SU-DHL-6 (cell line): ENCODE measurements around the gene TMCO4.

Experiments used
- CTCF ChIP-seq: fragments of 200-600 bp; sonication (generic); IDR thresholded peaks from one replicate; pipeline ENCODE4 v1.5.1; 2017; ENCODE audit warnings: antibody characterized with exemption, mild to moderate bottlenecking, low read length, moderate library complexity; ENCODE audit not compliant: insufficient read depth, poor library complexity, severe bottlenecking
- EZH2phosphoT487 ChIP-seq: fragments of 200-600 bp; sonication (generic), shearing (Covaris generic); conservative IDR thresholded peaks from 2 replicates; pipeline ENCODE4 v1.6.1; 2018; ENCODE audit warnings: mild to moderate bottlenecking, antibody characterized with exemption, low read length, moderate library complexity, mixed read lengths

GRCh38 chr1:19798486-19799229, 1.1 kb downstream of the TMCO4 start:
- TF ChIP-seq CTCF (no peak), EZH2phosphoT487 (no peak)
